ENCODE data around the gene TTLL12.

DNA sequence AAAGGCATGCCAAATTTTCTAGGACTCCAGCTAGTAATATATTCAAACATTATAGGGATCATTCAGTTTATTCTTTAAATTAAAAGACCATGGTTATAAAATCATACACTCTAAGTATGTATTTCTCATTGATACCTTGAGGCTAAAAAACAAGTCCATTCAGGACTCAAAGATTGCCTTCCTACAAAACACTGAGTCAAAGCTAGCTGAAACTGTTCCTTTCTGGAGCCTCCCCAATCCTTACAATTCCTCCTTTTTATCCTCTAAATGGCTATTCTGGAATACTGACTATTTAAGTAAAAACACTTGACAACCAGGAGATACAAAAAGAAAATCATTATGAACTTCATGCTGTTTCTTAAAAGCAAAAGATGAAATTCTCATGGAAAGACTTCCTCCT, 4.9 kb upstream of the TTLL12 start:
- TF ChIP-seq, protein P1, sequence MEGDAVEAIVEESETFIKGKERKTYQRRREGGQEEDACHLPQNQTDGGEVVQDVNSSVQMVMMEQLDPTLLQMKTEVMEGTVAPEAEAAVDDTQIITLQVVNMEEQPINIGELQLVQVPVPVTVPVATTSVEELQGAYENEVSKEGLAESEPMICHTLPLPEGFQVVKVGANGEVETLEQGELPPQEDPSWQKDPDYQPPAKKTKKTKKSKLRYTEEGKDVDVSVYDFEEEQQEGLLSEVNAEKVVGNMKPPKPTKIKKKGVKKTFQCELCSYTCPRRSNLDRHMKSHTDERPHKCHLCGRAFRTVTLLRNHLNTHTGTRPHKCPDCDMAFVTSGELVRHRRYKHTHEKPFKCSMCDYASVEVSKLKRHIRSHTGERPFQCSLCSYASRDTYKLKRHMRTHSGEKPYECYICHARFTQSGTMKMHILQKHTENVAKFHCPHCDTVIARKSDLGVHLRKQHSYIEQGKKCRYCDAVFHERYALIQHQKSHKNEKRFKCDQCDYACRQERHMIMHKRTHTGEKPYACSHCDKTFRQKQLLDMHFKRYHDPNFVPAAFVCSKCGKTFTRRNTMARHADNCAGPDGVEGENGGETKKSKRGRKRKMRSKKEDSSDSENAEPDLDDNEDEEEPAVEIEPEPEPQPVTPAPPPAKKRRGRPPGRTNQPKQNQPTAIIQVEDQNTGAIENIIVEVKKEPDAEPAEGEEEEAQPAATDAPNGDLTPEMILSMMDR (IDR thresholded peaks at IDR 0.05; ENCODE audit: insufficient read depth, low read depth, low read length), result no peak
- TF ChIP-seq EZH2 (IDR thresholded peaks at IDR 0.05; ENCODE audit: insufficient read depth, low read length), result no peak

Data from astrocyte (in vitro differentiated cells and primary cell).